A549 (cell line): ENCODE data around the gene UXS1.

Source experiments
- CHD2 ChIP-seq: fragments of 150-350 bp; IDR thresholded peaks from 2 replicates; pipeline ENCODE4 v1.6.1; 2014; ENCODE audit warnings: low read length; ENCODE audit not compliant: partially characterized antibody
- CTCF ChIP-seq: fragments of >200 bp; sonication (Bioruptor Twin); formaldehyde crosslinking; IDR thresholded peaks from 3 replicates; pipeline ENCODE4 v1.5.1; 2016
- EP300 ChIP-seq, 2 experiments: fragments of >200 bp; sonication (Bioruptor Twin); formaldehyde crosslinking; IDR thresholded peaks; 2 replicates in 1 of 2; 3 replicates in 1 of 2; pipeline ENCODE4 v1.6.1; 2016 to 2017
- HEYL ChIP-seq: fragments of 250-450 bp; sonication (Bioruptor Pico); IDR thresholded peaks from 2 replicates; pipeline ENCODE4 v1.8.0; 2021; ENCODE audit warnings: mild to moderate bottlenecking, moderate library complexity
- MYC ChIP-seq: IDR thresholded peaks from 2 replicates; pipeline ENCODE4 v1.6.1; 2012; ENCODE audit warnings: mild to moderate bottlenecking, inconsistent platforms, low read length, improper control_type of control experiment, borderline replicate concordance
- NFE2L2 ChIP-seq: fragments of 150-350 bp; conservative IDR thresholded peaks from 2 replicates; pipeline ENCODE4 v1.6.1; 2014; ENCODE audit warnings: low read length
- POLR2A ChIP-seq: IDR thresholded peaks from 2 replicates; pipeline ENCODE4 v1.6.1; 2012; ENCODE audit warnings: mild to moderate bottlenecking, low read length
- POLR2AphosphoS2 ChIP-seq: conservative IDR thresholded peaks from 2 replicates; pipeline ENCODE4 v1.6.1; 2012; ENCODE audit warnings: low read length, improper control_type of control experiment, inconsistent platforms
- RFX5 ChIP-seq: fragments of 450-650 bp; IDR thresholded peaks from 2 replicates; pipeline ENCODE4 v1.7.1; 2014; ENCODE audit warnings: antibody characterized with exemption, mild to moderate bottlenecking, moderate library complexity
- SMC3 ChIP-seq: fragments of >200 bp; sonication (Bioruptor Twin); formaldehyde crosslinking; IDR thresholded peaks from 3 replicates; pipeline ENCODE4 v1.6.1; 2018; ENCODE audit warnings: inconsistent platforms
- ZSCAN20 ChIP-seq: fragments of 250-450 bp; sonication (Bioruptor Pico); IDR thresholded peaks from 2 replicates; pipeline ENCODE4 v1.8.0; 2022; ENCODE audit warnings: mild to moderate bottlenecking, moderate library complexity

GRCh38 chr2:106085181-106085940, 108.7 kb downstream of the UXS1 start:
- TF ChIP-seq CTCF, result no peak
- TF ChIP-seq POLR2A, result no peak
- no peak for TF ChIP-seq CHD2
- no peak for TF ChIP-seq RFX5
- no peak for TF ChIP-seq EP300 (IDR thresholded peaks at IDR 0.05)
- no peak for TF ChIP-seq NFE2L2
- no peak for TF ChIP-seq POLR2AphosphoS2
- TF ChIP-seq HEYL, result no peak
- TF ChIP-seq MYC, result no peak
- TF ChIP-seq ZSCAN20 (CRISPR knock-in tag), result no peak
- no peak for TF ChIP-seq SMC3
